Activated CD4-positive, alpha-beta T cell treated with anti-CD3 and anti-CD28 coated beads, Interleukin-2, amount 10 ng/mL, durations not matched to agents 7 days and 5 days (primary cell): ENCODE measurements around the gene ZNF23. TPM values are rescaled to one million over a fixed set of nuclear protein-coding genes. Genes with fewer than 3 reads are reported as not detected.

ENCODE experiments used
- CTCF ChIA-PET: fragments of 350-600 bp; sonication (Branson Sonifier 250); formaldehyde crosslinking; loops from one replicate; lab custom pipeline; 2021; ENCODE audit warnings: antibody characterized with exemption; lab: Charles Lee
- POLR2A ChIA-PET: fragments of 350-600 bp; sonication (Branson Sonifier 250); formaldehyde crosslinking; loops from one replicate; lab custom pipeline; 2021; ENCODE audit warnings: antibody characterized with exemption; lab: Charles Lee
- DNase-seq: peaks from one replicate; pipeline ENCODE4 v3.0.0-alpha.2; 2020
- H3K27ac Mint-ChIP-seq: one replicate; pipeline ENCODE4 v1.8.0; 2021; ENCODE audit warnings: mild to moderate bottlenecking, moderate library complexity, mixed read lengths
- H3K27me3 Mint-ChIP-seq: one replicate; pipeline ENCODE4 v1.8.0; 2021; ENCODE audit warnings: mixed read lengths
- H3K36me3 Mint-ChIP-seq: one replicate; pipeline ENCODE4 v1.8.0; 2021; ENCODE audit warnings: low read depth, mixed read lengths
- H3K4me1 Mint-ChIP-seq: one replicate; pipeline ENCODE4 v1.8.0; 2021; ENCODE audit warnings: mixed read lengths
- H3K4me3 Mint-ChIP-seq: one replicate; pipeline ENCODE4 v1.8.0; 2021; ENCODE audit warnings: mild to moderate bottlenecking, moderate library complexity, mixed read lengths
- H3K9me3 Mint-ChIP-seq: one replicate; pipeline ENCODE4 v1.8.0; 2021; ENCODE audit warnings: mixed read lengths
- total RNA-seq, 2 experiments: library from RNA; stranded (reverse); gene quantifications; one replicate each; pipeline ENCODE4 v1.2.3, GENCODE V29; 2021

The ZNF23 gene
- total RNA-seq, 2 experiments from 2014 or later, result 7.0 to 7.1 TPM

DNA sequence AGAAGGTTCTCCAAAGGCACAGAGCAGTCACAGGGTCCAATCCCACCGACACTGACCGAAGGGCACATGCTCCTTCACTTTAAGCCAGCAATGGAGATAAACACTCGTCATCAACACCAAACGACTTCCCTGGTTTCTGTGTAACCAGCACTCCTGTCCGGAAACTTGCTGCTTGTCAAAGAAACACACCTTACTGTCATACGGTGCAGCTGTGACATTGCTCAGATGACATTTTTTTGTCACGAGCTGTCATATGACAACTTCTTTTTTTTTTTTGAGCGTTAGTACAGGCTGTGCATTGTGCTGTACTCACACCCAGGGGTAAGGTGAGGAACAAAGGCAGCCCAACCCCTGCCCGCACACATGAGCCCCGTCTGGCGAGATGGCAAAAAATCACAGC is 59.4 kb downstream of the ZNF23 start:
- Mint-ChIP-seq H3K4me1 (peaks cover 16% of the 10 kb centered on the region), H3K4me3 (no peak overlapping the region), H3K27me3 (peaks cover 19% of the 10 kb centered on the region), H3K27ac (no peak overlapping the region), H3K9me3 (no peaks in the 10 kb centered on the region), H3K36me3 (no peaks in the 10 kb centered on the region)
- no peak for DNase-seq
- POLR2A ChIA-PET, result no interaction called here
- CTCF ChIA-PET, result interaction anchor here (0.6 kb wide), 1 partner anchor 209 kb away, joined by 5 read pairs; no protein-coding TSS in a partner anchor

DNA sequence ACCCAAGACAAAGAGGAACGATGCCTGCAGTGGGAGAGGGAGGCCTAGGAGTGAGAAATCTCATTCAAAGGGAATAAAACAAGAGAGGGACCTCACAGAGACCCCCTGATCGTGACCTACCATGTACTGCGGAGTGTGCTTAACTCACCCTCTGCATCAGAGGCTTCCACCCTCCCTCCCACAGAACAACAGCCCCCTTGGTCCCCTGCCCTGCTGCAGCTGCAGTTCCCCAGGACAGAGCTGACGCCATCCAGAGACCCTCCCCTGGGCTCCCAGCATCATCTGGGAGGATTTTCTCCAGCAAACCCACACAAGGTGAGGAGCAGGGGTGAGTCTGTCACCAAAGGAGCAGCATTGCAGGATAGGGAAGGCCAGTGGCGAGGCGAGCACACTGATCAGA is 60.0 kb downstream of the ZNF23 start:
- no peak for DNase-seq
- ChIA-PET POLR2A (no interaction called here), CTCF (interaction anchor here (0.6 kb wide), 1 partner anchor 209 kb away, joined by 5 read pairs; no protein-coding TSS in a partner anchor)
- Mint-ChIP-seq H3K36me3 (no peaks in the 10 kb centered on the region), H3K4me3 (no peak overlapping the region), H3K9me3 (no peaks in the 10 kb centered on the region), H3K4me1 (peaks cover 9% of the 10 kb centered on the region), H3K27ac (no peak overlapping the region), H3K27me3 (peaks cover 12% of the 10 kb centered on the region)

DNA sequence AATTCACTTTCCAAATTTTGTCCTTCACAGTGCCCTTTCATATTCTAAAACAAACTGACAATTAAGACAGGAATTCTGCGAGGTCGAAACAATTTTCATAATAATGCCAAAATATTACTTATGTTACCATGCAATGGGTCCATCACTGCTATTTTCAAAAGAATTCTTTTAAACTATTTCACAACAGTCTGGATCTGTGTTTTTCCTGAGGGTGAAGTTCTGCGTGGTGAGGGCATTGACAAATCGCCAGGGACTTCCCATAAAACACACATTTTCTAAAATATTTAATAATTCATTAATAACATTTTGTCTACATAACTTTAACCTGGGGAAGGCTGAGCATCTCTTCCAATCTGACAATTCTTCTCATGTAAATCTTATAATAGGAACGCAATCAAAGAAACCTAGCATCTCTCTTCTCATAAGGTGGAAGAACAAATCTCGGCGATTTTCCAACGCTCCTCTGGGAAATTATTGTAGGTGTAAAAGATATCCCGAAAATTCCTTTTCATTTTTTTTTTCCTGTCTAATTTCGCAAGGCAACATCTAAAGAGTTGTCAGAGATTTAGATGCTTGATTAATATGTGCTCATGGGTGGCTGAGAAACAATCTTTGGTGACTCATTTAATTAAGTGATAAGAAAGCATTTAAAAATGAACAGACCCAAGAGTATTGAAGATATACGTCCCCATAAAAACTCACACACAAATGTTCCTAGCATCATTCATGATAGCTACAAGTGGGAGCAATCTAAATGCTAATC is 62.1 kb downstream of the ZNF23 start:
- no peaks in the 10 kb centered on the region for H3K4me1 Mint-ChIP-seq
- no peak overlapping the region for H3K4me3 Mint-ChIP-seq
- ChIA-PET POLR2A (no interaction called here), CTCF (no interaction called here)
- H3K9me3 Mint-ChIP-seq, result no peaks in the 10 kb centered on the region
- peaks cover 5% of the 10 kb centered on the region for H3K27me3 Mint-ChIP-seq
- DNase-seq, result no peak
- H3K36me3 Mint-ChIP-seq, result no peaks in the 10 kb centered on the region
- H3K27ac Mint-ChIP-seq, result no peak overlapping the region

Other genes with a start within 250 kb of the ZNF23 start
- gene HYDIN, start 231.5 kb downstream of the ZNF23 start, total RNA-seq, result not detected
- gene CMTR2, start 172.8 kb downstream of the ZNF23 start, total RNA-seq, result 10 to 100 TPM; 24.2 to 25.7 TPM
- gene CALB2, start 103.5 kb downstream of the ZNF23 start, total RNA-seq, result not detected
- gene TLE7, start 20.2 kb downstream of the ZNF23 start, total RNA-seq, result not detected
- gene ZNF19, start 27.1 kb upstream of the ZNF23 start, total RNA-seq, result 1 to 10 TPM; 2.1 to 3.2 TPM
- gene CHST4, start 64.2 kb upstream of the ZNF23 start, total RNA-seq, result not detected
- gene TAT, start 114.8 kb upstream of the ZNF23 start, total RNA-seq, result not detected
- gene MARVELD3, start 163.9 kb upstream of the ZNF23 start, total RNA-seq, result not detected